ES-I3 (cell line): ENCODE data around the gene TTLL3.

ENCODE experiments used
- H3K36me3 ChIP-seq: 2 replicates; pipeline ENCODE4 v1.6.1; 2013; ENCODE audit warnings: mild to moderate bottlenecking, low read length, control low read depth, moderate library complexity; ENCODE audit not compliant: insufficient read depth
- H3K4me1 ChIP-seq: 2 replicates; pipeline ENCODE4 v1.6.1; 2013; ENCODE audit warnings: mild to moderate bottlenecking, control low read depth, low read length; ENCODE audit not compliant: insufficient read depth
- H3K9ac ChIP-seq: 2 replicates; pipeline ENCODE4 v1.6.1; 2013; ENCODE audit warnings: low read depth, mild to moderate bottlenecking, low read length, moderate library complexity
- H3K9me3 ChIP-seq: 2 replicates; pipeline ENCODE4 v1.6.1; 2013; ENCODE audit warnings: mild to moderate bottlenecking, low read length, moderate library complexity; ENCODE audit not compliant: control insufficient read depth, insufficient read depth

TTLL3 gene

GRCh38 chr3:9787714-9788113 lies 22.3 kb upstream of the TTLL3 start:
- Histone ChIP-seq H3K4me1 (no peaks in the 10 kb centered on the region), H3K36me3 (peaks cover 15% of the 10 kb centered on the region)

GRCh38 chr3:9791127-9791526 lies 18.9 kb upstream of the TTLL3 start:
- Histone ChIP-seq H3K9ac (no peak overlapping the region), H3K9me3 (no peaks in the 10 kb centered on the region), H3K36me3 (peaks cover 10% of the 10 kb centered on the region), H3K4me1 (no peaks in the 10 kb centered on the region; the same call in 1 of the 2 replicates)

More at GRCh38 chr3:9787714-9788113, 22.3 kb upstream of the TTLL3 start:
- Histone ChIP-seq H3K9me3 (no peaks in the 10 kb centered on the region), H3K9ac (no peak overlapping the region)

- Histone ChIP-seq H3K9ac (peak overlapping the region; percentile 81), H3K4me1 (no peaks in the 10 kb centered on the region; the same call in 1 of the 2 replicates), H3K9me3 (no peaks in the 10 kb centered on the region), H3K36me3 (peaks cover 4% of the 10 kb centered on the region)
Observed at GRCh38 chr3:9791790-9792404, 18.2 kb upstream of the TTLL3 start.

GRCh38 chr3:9792405-9793160 lies 17.5 kb upstream of the TTLL3 start, which contains the start of the genes ARPC4 and TADA3:
Gene ARPC4 (plus strand): TSS chr3:9793082. CDS start chr3:9793122, 40 bp downstream.
Gene TADA3 (minus strand): TSS chr3:9792473. CDS start chr3:9791466, 1,007 bp downstream.
- Histone ChIP-seq H3K36me3 (peaks cover 4% of the 10 kb centered on the region), H3K4me1 (no peaks in the 10 kb centered on the region; the same call in 1 of the 2 replicates), H3K9me3 (no peaks in the 10 kb centered on the region), H3K9ac (peak within 1 kb of the TSS; percentile 81)

- no peaks in the 10 kb centered on the region; the same call in 1 of the 2 replicates for H3K4me1 ChIP-seq
- no peaks in the 10 kb centered on the region for H3K9me3 ChIP-seq
- peak overlapping the region; percentile 81 for H3K9ac ChIP-seq
- peaks cover 6% of the 10 kb centered on the region for H3K36me3 ChIP-seq
Observed at GRCh38 chr3:9793161-9793781, 16.8 kb upstream of the TTLL3 start.

GRCh38 chr3:9794400-9794799 lies 15.7 kb upstream of the TTLL3 start:
- no peak overlapping the region for H3K9ac ChIP-seq
- H3K4me1 ChIP-seq = no peaks in the 10 kb centered on the region; the same call in 1 of the 2 replicates
- H3K36me3 ChIP-seq = peaks cover 13% of the 10 kb centered on the region
- H3K9me3 ChIP-seq = no peaks in the 10 kb centered on the region

- no peaks in the 10 kb centered on the region for H3K9me3 ChIP-seq
- peaks cover 21% of the 10 kb centered on the region for H3K36me3 ChIP-seq
- no peak overlapping the region for H3K9ac ChIP-seq
- no peaks in the 10 kb centered on the region; the same call in 1 of the 2 replicates for H3K4me1 ChIP-seq
Observed at GRCh38 chr3:9795207-9795606, 14.9 kb upstream of the TTLL3 start.

- no peak overlapping the region for H3K9ac ChIP-seq
- peaks cover 25% of the 10 kb centered on the region for H3K36me3 ChIP-seq
- H3K4me1 ChIP-seq = no peaks in the 10 kb centered on the region; the same call in 1 of the 2 replicates
- H3K9me3 ChIP-seq = no peaks in the 10 kb centered on the region
Observed at GRCh38 chr3:9797196-9797945, 12.7 kb upstream of the TTLL3 start.

GRCh38 chr3:9800529-9800928 lies 9.5 kb upstream of the TTLL3 start:
- H3K36me3 ChIP-seq = peaks cover 44% of the 10 kb centered on the region
- no peak overlapping the region for H3K9ac ChIP-seq
- H3K9me3 ChIP-seq = no peaks in the 10 kb centered on the region
- no peaks in the 10 kb centered on the region for H3K4me1 ChIP-seq

- Histone ChIP-seq H3K9ac (no peak overlapping the region), H3K36me3 (peaks cover 46% of the 10 kb centered on the region), H3K9me3 (no peaks in the 10 kb centered on the region), H3K4me1 (no peaks in the 10 kb centered on the region)
Observed at GRCh38 chr3:9803494-9803893, 6.6 kb upstream of the TTLL3 start.

GRCh38 chr3:9804996-9805395 lies 5.1 kb upstream of the TTLL3 start:
- no peak overlapping the region for H3K9ac ChIP-seq
- H3K36me3 ChIP-seq = peaks cover 35% of the 10 kb centered on the region
- H3K9me3 ChIP-seq = no peaks in the 10 kb centered on the region
- peaks cover 6% of the 10 kb centered on the region; the same call in 1 of the 2 replicates for H3K4me1 ChIP-seq

GRCh38 chr3:9806137-9806536 lies 3.9 kb upstream of the TTLL3 start:
- Histone ChIP-seq H3K4me1 (peaks cover 6% of the 10 kb centered on the region; the same call in 1 of the 2 replicates), H3K36me3 (peaks cover 30% of the 10 kb centered on the region), H3K9ac (no peak overlapping the region), H3K9me3 (no peaks in the 10 kb centered on the region)

- no peaks in the 10 kb centered on the region for H3K9me3 ChIP-seq
- peaks cover 6% of the 10 kb centered on the region; the same call in 1 of the 2 replicates for H3K4me1 ChIP-seq
- H3K36me3 ChIP-seq = peaks cover 24% of the 10 kb centered on the region
- H3K9ac ChIP-seq = no peak overlapping the region
Observed at GRCh38 chr3:9806688-9807589, 3.1 kb upstream of the TTLL3 start.
